ENCODE results near the gene OR8H3.
"Not testable (repeated sequence)": the region's sequence is repeated elsewhere in the genome, so short reads cannot be mapped to it uniquely, and the experiment has no call there.

Gene OR8H3

GRCh38 chr11:56122073-56122472 is at the start of gene OR8H3:
TSS of gene OR8H3 (plus strand) at chr11:56122373. CDS start at chr11:56122373, 0 bp downstream.
- no peak for DNase-seq

- no peak for DNase-seq
Measured at GRCh38 chr11:56089697-56090096, 32.5 kb upstream of the OR8H3 start.

GRCh38 chr11:56093008-56093407 is 29.2 kb upstream of the OR8H3 start, which contains the start of gene OR8I2:
TSS of gene OR8I2 (plus strand) at chr11:56093308. CDS start at chr11:56093308, 0 bp downstream.
- no peak for DNase-seq

- no peak for DNase-seq
Measured at GRCh38 chr11:56103210-56103737, 18.9 kb upstream of the OR8H3 start, which contains the start of gene OR8H2. TSS of gene OR8H2 (plus strand) at chr11:56103687. CDS start at chr11:56105043, 1,356 bp downstream.

- DNase-seq, result no peak
Measured at GRCh38 chr11:56140151-56140661, 18.0 kb downstream of the OR8H3 start, which contains the start of gene OR8J3. TSS of gene OR8J3 (minus strand) at chr11:56140201. CDS start at chr11:56137718, 2,483 bp downstream.

- DNase-seq, result not testable (repeated sequence)
Measured at GRCh38 chr11:56143681-56144080, 21.5 kb downstream of the OR8H3 start.

- DNase-seq, result no peak
Measured at GRCh38 chr11:56151376-56151775, 29.2 kb downstream of the OR8H3 start.

GRCh38 chr11:56152333-56152732 is 30.2 kb downstream of the OR8H3 start:
- DNase-seq, result no peak

GRCh38 chr11:56160217-56160616 is 38.0 kb downstream of the OR8H3 start, which contains the start of gene OR8K5:
TSS of gene OR8K5 (minus strand) at chr11:56160317. CDS start at chr11:56160317, 0 bp downstream.
- no peak for DNase-seq

- DNase-seq, result no peak
Measured at GRCh38 chr11:56163804-56164203, 41.6 kb downstream of the OR8H3 start.

- no peak for DNase-seq
Measured at GRCh38 chr11:56172256-56172830, 50.2 kb downstream of the OR8H3 start.

All from CD4-positive, alpha-beta T cell treated with Interleukin-4 for 1 hour (primary cell).